ENCODE results near the gene MAMSTR.
"Not testable (repeated sequence)": the region's sequence is repeated elsewhere in the genome, so short reads cannot be mapped to it uniquely, and the experiment has no call there.

MAMSTR gene

DNA sequence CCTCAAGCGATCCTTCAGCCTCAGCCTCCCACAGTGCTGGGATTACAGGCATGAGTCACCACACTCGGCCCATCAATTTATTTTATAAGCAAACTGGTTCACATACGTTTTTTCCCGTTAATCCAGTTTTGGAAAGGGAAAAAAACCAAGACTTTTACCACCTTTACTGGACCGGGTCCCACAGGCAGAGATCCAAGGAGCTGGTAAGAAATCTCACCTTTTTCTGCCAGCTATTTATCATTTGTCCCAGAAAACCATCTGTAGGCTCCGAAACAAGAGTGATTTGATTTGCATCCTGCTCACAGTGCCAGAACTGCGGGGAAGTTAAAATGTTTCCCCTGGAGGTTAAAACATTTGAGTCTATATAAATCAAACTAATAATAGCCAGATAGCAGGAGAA lies 30.1 kb downstream of the MAMSTR start:
- H4K20me1 ChIP-seq (ENCODE audit: insufficient read depth), result no peaks in the 10 kb centered on the region
- no peak overlapping the region for H2AFZ ChIP-seq (ENCODE audit: low read depth)
- TF ChIP-seq CTCF (conservative IDR thresholded peaks at IDR 0.05; ENCODE audit: low read depth, low read length), result no peak
- peaks cover 76% of the 10 kb centered on the region for H3K27me3 ChIP-seq (ENCODE audit: insufficient read depth, low read depth)
- no peaks in the 10 kb centered on the region for H3K79me2 ChIP-seq (ENCODE audit: insufficient read depth, low read depth)
- H3K27ac ChIP-seq, result no peak overlapping the region
- no peak overlapping the region for H3K4me2 ChIP-seq
- H3K36me3 ChIP-seq (ENCODE audit: insufficient read depth), result no peaks in the 10 kb centered on the region
- H3K4me1 ChIP-seq (ENCODE audit: low read depth, poor library complexity, severe bottlenecking), result no peaks in the 10 kb centered on the region
- no peak overlapping the region for H3K4me3 ChIP-seq (IDR thresholded peaks at IDR 0.05; ENCODE audit: insufficient read depth, low read depth, low read length)
- H3K9ac ChIP-seq, result no peak overlapping the region

GRCh38 chr19:48687776-48688175 lies 31.7 kb downstream of the MAMSTR start:
- H3K27ac ChIP-seq, result no peak overlapping the region
- no peak for TF ChIP-seq CTCF (conservative IDR thresholded peaks at IDR 0.05; ENCODE audit: low read depth, low read length)
- H3K4me2 ChIP-seq, result no peak overlapping the region
- no peaks in the 10 kb centered on the region for H3K36me3 ChIP-seq (ENCODE audit: insufficient read depth)
- H3K27me3 ChIP-seq (ENCODE audit: insufficient read depth, low read depth), result peaks cover 66% of the 10 kb centered on the region
- H3K4me3 ChIP-seq (IDR thresholded peaks at IDR 0.05; ENCODE audit: insufficient read depth, low read depth, low read length), result no peak overlapping the region
- no peak overlapping the region for H2AFZ ChIP-seq (ENCODE audit: low read depth)
- no peaks in the 10 kb centered on the region for H4K20me1 ChIP-seq (ENCODE audit: insufficient read depth)
- H3K9ac ChIP-seq, result no peak overlapping the region
- H3K4me1 ChIP-seq (ENCODE audit: low read depth, poor library complexity, severe bottlenecking), result no peaks in the 10 kb centered on the region
- H3K79me2 ChIP-seq (ENCODE audit: insufficient read depth, low read depth), result no peaks in the 10 kb centered on the region

DNA sequence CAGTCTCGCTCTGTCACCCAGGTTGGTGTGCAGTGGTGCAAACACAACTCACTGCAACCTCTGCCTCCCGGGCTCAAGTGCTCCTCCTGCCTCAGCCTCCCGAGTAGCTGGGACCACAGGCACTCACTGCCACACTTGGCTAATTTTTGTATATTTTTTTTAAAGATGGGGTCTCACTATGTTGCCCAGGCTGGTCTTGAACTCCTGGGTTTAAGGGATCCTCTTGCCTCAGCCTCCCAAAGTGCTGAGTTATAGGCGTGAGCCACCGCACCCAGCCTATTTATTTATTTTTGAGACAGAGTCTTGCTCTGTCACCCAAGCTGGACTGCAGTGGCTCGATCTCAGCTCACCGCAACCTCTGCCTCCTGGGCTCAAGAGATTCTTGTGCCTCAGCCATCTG lies 32.9 kb downstream of the MAMSTR start:
- peaks cover 65% of the 10 kb centered on the region for H3K27me3 ChIP-seq (ENCODE audit: insufficient read depth, low read depth)
- H2AFZ ChIP-seq (ENCODE audit: low read depth); H3K9ac ChIP-seq; H3K4me1 ChIP-seq (ENCODE audit: low read depth, poor library complexity, severe bottlenecking); H3K27ac ChIP-seq; H3K4me2 ChIP-seq; H3K36me3 ChIP-seq (ENCODE audit: insufficient read depth); H4K20me1 ChIP-seq (ENCODE audit: insufficient read depth); H3K79me2 ChIP-seq (ENCODE audit: insufficient read depth, low read depth); H3K4me3 ChIP-seq (IDR thresholded peaks at IDR 0.05; ENCODE audit: insufficient read depth, low read depth, low read length): not testable (repeated sequence)

GRCh38 chr19:48686088-48686487 lies 33.4 kb downstream of the MAMSTR start:
- TF ChIP-seq CTCF (conservative IDR thresholded peaks at IDR 0.05; ENCODE audit: low read depth, low read length), result no peak

GRCh38 chr19:48685583-48685982 lies 33.9 kb downstream of the MAMSTR start:
- no peak overlapping the region for H3K4me2 ChIP-seq
- H4K20me1 ChIP-seq (ENCODE audit: insufficient read depth), result no peaks in the 10 kb centered on the region
- no peak overlapping the region for H3K27ac ChIP-seq
- H3K36me3 ChIP-seq (ENCODE audit: insufficient read depth), result no peaks in the 10 kb centered on the region
- no peak overlapping the region for H3K4me3 ChIP-seq (IDR thresholded peaks at IDR 0.05; ENCODE audit: insufficient read depth, low read depth, low read length)
- TF ChIP-seq CTCF (conservative IDR thresholded peaks at IDR 0.05; ENCODE audit: low read depth, low read length), result no peak
- no peaks in the 10 kb centered on the region for H3K4me1 ChIP-seq (ENCODE audit: low read depth, poor library complexity, severe bottlenecking)
- H3K79me2 ChIP-seq (ENCODE audit: insufficient read depth, low read depth), result no peaks in the 10 kb centered on the region
- H3K27me3 ChIP-seq (ENCODE audit: insufficient read depth, low read depth), result peaks cover 65% of the 10 kb centered on the region
- H3K9ac ChIP-seq, result no peak overlapping the region
- H2AFZ ChIP-seq (ENCODE audit: low read depth), result no peak overlapping the region

More at GRCh38 chr19:48686088-48686487, 33.4 kb downstream of the MAMSTR start:
- Histone ChIP-seq H3K9ac (no peak overlapping the region), H3K36me3 (ENCODE audit: insufficient read depth) (no peaks in the 10 kb centered on the region), H3K27ac (no peak overlapping the region), H4K20me1 (ENCODE audit: insufficient read depth) (no peaks in the 10 kb centered on the region), H2AFZ (ENCODE audit: low read depth) (no peak overlapping the region), H3K27me3 (ENCODE audit: insufficient read depth, low read depth) (peaks cover 66% of the 10 kb centered on the region), H3K4me1 (ENCODE audit: low read depth, poor library complexity, severe bottlenecking) (no peaks in the 10 kb centered on the region), H3K79me2 (ENCODE audit: insufficient read depth, low read depth) (no peaks in the 10 kb centered on the region), H3K4me2 (no peak overlapping the region), H3K4me3 (IDR thresholded peaks at IDR 0.05; ENCODE audit: insufficient read depth, low read depth, low read length) (no peak overlapping the region)

All from KMS-11 (cell line).